GM12801 (cell line): ENCODE measurements around the gene MAPK4.

Experiments used
- TF ChIP-seq, protein P1 (sequence below): IDR thresholded peaks from one replicate; pipeline ENCODE4 v1.5.1; 2011; ENCODE audit warnings: control low read depth; ENCODE audit not compliant: insufficient read length; ENCODE audit errors: extremely low read depth

The MAPK4 gene

DNA sequence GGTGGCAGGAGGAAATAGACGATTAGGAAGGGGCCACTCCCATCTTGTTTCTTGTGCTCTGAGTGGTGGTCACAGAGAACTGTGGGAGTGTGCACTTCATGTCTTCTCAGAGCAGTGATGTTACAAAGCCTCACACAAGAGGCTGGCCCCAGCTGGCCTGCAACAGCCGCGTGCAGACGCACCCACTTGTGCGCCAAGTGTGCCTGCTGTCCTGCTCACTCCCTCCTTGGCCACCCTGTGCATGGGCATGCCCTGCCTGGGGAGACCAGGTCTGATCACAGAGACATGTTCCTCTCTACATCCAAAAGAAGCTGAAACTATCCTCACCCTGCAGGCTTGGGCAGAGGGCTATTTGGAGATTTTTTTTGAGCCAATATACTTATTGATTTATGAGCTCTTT, 151.5 kb downstream of the MAPK4 start:
- TF ChIP-seq, protein P1, sequence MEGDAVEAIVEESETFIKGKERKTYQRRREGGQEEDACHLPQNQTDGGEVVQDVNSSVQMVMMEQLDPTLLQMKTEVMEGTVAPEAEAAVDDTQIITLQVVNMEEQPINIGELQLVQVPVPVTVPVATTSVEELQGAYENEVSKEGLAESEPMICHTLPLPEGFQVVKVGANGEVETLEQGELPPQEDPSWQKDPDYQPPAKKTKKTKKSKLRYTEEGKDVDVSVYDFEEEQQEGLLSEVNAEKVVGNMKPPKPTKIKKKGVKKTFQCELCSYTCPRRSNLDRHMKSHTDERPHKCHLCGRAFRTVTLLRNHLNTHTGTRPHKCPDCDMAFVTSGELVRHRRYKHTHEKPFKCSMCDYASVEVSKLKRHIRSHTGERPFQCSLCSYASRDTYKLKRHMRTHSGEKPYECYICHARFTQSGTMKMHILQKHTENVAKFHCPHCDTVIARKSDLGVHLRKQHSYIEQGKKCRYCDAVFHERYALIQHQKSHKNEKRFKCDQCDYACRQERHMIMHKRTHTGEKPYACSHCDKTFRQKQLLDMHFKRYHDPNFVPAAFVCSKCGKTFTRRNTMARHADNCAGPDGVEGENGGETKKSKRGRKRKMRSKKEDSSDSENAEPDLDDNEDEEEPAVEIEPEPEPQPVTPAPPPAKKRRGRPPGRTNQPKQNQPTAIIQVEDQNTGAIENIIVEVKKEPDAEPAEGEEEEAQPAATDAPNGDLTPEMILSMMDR: no peak

DNA sequence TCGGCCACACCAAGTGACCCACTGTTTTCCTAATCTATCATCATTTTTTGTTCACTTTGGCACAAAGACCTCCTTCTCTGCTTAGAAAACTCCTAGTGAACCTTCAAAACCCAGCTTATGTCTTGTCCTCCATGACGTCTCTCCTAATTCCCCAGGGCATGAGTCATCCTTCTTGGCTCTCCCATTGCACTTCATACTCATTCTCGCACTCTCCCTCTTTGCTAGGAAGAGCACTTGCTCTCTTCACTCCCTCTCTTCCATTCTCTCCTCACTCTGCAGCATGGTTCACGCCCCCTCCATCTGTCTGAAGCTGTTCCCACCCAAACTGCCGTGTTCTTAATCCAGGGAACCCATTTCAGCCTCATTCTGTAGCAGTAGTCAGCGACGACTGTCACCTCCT, 156.0 kb downstream of the MAPK4 start:
- TF ChIP-seq, protein P1: no peak

DNA sequence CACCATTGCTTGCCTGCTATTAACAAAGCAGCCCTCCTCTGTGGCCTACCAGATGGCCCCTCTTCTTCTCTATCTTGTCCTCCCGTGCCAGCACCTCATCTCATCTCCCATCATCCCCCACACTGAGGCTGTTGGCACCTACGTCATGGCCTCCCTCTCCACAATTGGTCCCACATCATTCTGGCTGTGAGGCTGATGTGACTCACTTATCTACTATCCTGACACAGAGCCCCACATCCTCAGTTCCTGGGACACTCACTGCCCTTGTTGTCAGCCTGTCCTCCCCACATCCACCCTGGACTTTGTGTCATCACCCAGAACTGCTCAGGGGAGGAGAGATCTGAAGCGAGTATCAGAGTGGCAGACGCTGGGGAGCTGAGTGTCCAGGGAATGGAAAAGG, 157.0 kb downstream of the MAPK4 start:
- TF ChIP-seq, protein P1: no peak

DNA sequence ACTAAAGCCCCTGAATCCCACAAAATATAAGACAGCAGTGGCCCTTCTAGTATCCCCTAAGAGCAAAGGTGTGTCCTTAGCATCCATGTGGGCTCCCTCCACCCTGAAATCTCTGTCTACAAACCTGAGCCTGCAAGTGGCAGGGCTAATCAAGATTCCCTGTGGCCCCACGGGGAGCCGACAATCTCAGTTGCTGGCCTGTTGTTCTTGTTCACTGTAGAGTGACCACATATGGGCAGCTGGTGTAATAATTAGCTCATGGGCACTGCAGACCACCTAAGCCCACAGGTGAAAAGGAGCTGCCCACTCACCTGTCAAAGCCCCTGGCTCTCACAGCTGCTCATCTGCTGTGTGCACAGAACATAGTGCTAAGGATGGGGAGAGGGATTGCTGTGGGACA, 157.7 kb downstream of the MAPK4 start:
- TF ChIP-seq, protein P1: no peak

DNA sequence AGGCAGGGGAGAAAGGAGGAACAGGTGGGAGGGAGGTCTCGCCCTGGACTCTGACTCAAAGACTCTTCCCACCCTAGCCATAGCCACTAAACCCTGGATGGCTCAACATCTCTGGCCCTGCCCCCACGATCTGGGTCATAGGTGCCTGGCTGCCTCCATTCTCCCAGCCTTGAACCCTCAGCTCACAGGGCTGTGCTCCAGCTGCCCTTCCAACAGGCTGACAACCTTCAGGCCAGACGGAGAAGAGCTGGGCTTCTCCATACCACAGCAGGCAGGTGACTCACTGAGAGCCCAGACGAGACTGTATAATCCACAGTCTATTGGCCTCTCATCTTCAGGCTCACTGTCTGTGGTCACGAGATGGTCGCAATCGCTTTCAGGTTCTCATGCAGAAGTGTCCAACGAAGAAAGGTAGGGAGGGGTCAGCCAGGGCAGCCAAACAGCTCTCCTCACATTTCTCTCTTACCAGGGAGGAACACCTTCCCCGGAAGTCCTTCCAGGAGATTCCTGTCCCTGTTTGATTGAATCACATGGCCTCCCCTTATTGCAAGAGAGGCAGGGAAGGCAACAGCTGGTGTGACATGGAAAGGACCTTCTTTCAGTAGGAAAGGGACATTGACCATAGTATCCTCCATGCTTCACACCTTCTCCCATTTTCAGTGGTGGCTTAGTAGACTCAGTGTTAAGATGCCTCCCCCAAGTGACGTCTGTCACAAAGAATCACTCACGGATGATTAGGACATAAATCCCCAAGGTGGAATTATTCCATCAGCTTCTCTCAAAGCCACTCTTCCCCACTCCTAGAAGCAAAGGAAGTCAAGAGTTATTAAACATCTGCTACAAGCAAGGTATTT, 159.8 kb downstream of the MAPK4 start:
- TF ChIP-seq, protein P1: no peak

DNA sequence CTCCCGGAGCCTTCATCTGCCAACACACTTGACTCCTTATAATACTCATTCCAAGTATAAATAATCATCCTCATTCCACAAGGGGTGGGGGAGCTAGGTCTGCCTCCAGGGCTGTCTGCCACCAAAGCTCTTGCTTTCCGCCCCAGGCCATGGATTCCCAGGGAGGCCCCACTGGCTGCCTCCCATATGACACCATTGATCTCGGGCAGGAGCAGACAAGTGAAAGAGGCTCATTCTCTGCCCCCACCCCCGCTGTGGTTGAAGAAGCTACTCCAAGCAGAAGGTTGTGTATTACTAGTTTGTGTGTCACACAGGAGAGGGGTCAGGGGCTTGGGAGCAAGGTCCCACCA, 160.4 kb downstream of the MAPK4 start:
- TF ChIP-seq, protein P1: no peak

DNA sequence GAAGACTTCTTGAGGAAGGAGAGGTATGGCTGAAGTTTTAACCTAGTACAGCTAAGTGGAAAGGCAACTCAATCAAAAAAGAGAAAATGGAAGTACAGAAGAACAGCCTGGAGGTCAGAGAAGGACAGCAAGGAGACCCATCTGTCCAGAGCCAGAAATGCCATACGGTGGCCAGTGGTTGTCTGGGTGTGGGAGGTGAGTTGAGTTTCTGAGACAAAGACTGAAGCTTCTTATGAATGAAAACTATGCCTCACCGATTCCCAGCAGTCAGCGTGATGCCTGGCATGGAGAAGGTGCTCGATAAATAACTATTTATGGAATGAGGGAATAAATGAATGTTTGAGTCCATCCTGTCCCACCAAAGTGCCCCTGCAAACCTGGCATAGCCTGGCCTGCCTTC, 161.1 kb downstream of the MAPK4 start:
- TF ChIP-seq, protein P1: no peak
